SK-N-SH treated with all-trans-retinoic acid at 6 μM for 48 hours (cell line): ENCODE data around the gene RNU2-63P.
A peak's percentile ranks its signal among the peaks of the same experiment; 100 is the strongest.

Source experiments
- ATAC-seq: fragments of 200-7000 bp; cut with Tn5 transposase; 3 replicates; pipeline ENCODE4 v1.9.1; 2020; ENCODE audit warnings: mild to moderate bottlenecking, moderate library complexity
- ARNTL ChIP-seq: fragments of 450-650 bp; formaldehyde crosslinking; IDR thresholded peaks from 2 replicates; pipeline ENCODE4 v1.5.0; 2020; ENCODE audit warnings: low read depth, mild to moderate bottlenecking, moderate library complexity, borderline replicate concordance
- BACH2 ChIP-seq: fragments of 250-450 bp; sonication (Bioruptor Pico); IDR thresholded peaks from 2 replicates; pipeline ENCODE4 v1.9.0; 2021; ENCODE audit warnings: mild to moderate bottlenecking, borderline replicate concordance
- CSDC2 ChIP-seq: fragments of 250-450 bp; sonication (Bioruptor Pico); IDR thresholded peaks from 2 replicates; pipeline ENCODE4 v1.5.0; 2020; ENCODE audit warnings: mild to moderate bottlenecking, moderate library complexity
- ESRRG ChIP-seq: fragments of 250-450 bp; sonication (Bioruptor Pico); IDR thresholded peaks from 2 replicates; pipeline ENCODE4 v1.6.1; 2021; ENCODE audit warnings: mild to moderate bottlenecking
- GLIS3 ChIP-seq: fragments of 250-450 bp; sonication (Bioruptor Pico); IDR thresholded peaks from 2 replicates; pipeline ENCODE4 v1.5.0; 2020; ENCODE audit warnings: mild to moderate bottlenecking, moderate library complexity
- ISL1 ChIP-seq: fragments of 250-450 bp; sonication (Bioruptor Pico); IDR thresholded peaks from 2 replicates; pipeline ENCODE4 v2.1.2; 2022; ENCODE audit warnings: mild to moderate bottlenecking, moderate library complexity
- OSR1 ChIP-seq: fragments of 250-450 bp; sonication (Bioruptor Pico); IDR thresholded peaks from 2 replicates; pipeline ENCODE4 v1.8.0; 2022; ENCODE audit warnings: moderate library complexity, mild to moderate bottlenecking, inconsistent platforms
- PPARA ChIP-seq: fragments of 250-450 bp; sonication (Bioruptor Pico); IDR thresholded peaks from 2 replicates; pipeline ENCODE4 v1.5.0; 2020; ENCODE audit warnings: mild to moderate bottlenecking, borderline replicate concordance
- RARB ChIP-seq: fragments of 250-450 bp; sonication (Bioruptor Pico); IDR thresholded peaks from 2 replicates; pipeline ENCODE4 v1.8.0; 2021; ENCODE audit warnings: mild to moderate bottlenecking, moderate library complexity
- TCF4 ChIP-seq: fragments of 250-450 bp; sonication (Bioruptor Pico); IDR thresholded peaks from 2 replicates; pipeline ENCODE4 v1.8.0; 2021; ENCODE audit warnings: mild to moderate bottlenecking, moderate library complexity, borderline replicate concordance
- TOX ChIP-seq: fragments of 250-450 bp; sonication (Bioruptor Pico); IDR thresholded peaks from 2 replicates; pipeline ENCODE4 v1.8.0; 2021; ENCODE audit warnings: mild to moderate bottlenecking, moderate library complexity, borderline replicate concordance
- ZC3H10 ChIP-seq: fragments of 250-450 bp; sonication (Bioruptor Pico); IDR thresholded peaks from 2 replicates; pipeline ENCODE4 v1.5.1; 2021; ENCODE audit warnings: mild to moderate bottlenecking, moderate library complexity
- ZFP30 ChIP-seq: fragments of 450-650 bp; formaldehyde crosslinking; IDR thresholded peaks from 2 replicates; pipeline ENCODE4 v1.5.0; 2022; ENCODE audit warnings: mild to moderate bottlenecking, moderate library complexity
- ZNF565 ChIP-seq: fragments of 450-650 bp; formaldehyde crosslinking; conservative IDR thresholded peaks from 2 replicates; pipeline ENCODE4 v1.5.0; 2020; ENCODE audit warnings: low read depth, mild to moderate bottlenecking, moderate library complexity
- ZNF70 ChIP-seq: fragments of 450-650 bp; formaldehyde crosslinking; IDR thresholded peaks from 2 replicates; pipeline ENCODE4 v1.5.0; 2020; ENCODE audit warnings: mild to moderate bottlenecking, moderate library complexity
- ZNF8 ChIP-seq: fragments of 450-650 bp; formaldehyde crosslinking; IDR thresholded peaks from 2 replicates; pipeline ENCODE4 v1.5.0; 2020; ENCODE audit warnings: mild to moderate bottlenecking, moderate library complexity
- TF ChIP-seq, protein P1 (sequence below): fragments of 250-450 bp; sonication (Bioruptor Pico); IDR thresholded peaks from 2 replicates; pipeline ENCODE4 v1.5.0; 2020; ENCODE audit warnings: mild to moderate bottlenecking, moderate library complexity
- TF ChIP-seq, protein P2 (sequence below): fragments of 250-450 bp; sonication (Bioruptor Pico); IDR thresholded peaks from 2 replicates; pipeline ENCODE4 v1.8.0; 2020; ENCODE audit warnings: mild to moderate bottlenecking, moderate library complexity, borderline replicate concordance
- TF ChIP-seq, protein P3 (sequence below): fragments of 250-450 bp; sonication (Bioruptor Pico); IDR thresholded peaks from 2 replicates; pipeline ENCODE4 v1.8.0; 2021; ENCODE audit warnings: low read depth, mild to moderate bottlenecking, moderate library complexity, borderline replicate concordance
- TF ChIP-seq, protein P4 (sequence below): fragments of 250-450 bp; sonication (Bioruptor Pico); IDR thresholded peaks from 2 replicates; pipeline ENCODE4 v1.5.1; 2020; ENCODE audit warnings: low read depth, mild to moderate bottlenecking, moderate library complexity
- TF ChIP-seq, protein P5 (sequence below): fragments of 250-450 bp; sonication (Bioruptor Pico); IDR thresholded peaks from 2 replicates; pipeline ENCODE4 v1.5.1; 2021; ENCODE audit warnings: mild to moderate bottlenecking, moderate library complexity

Gene RNU2-63P

DNA sequence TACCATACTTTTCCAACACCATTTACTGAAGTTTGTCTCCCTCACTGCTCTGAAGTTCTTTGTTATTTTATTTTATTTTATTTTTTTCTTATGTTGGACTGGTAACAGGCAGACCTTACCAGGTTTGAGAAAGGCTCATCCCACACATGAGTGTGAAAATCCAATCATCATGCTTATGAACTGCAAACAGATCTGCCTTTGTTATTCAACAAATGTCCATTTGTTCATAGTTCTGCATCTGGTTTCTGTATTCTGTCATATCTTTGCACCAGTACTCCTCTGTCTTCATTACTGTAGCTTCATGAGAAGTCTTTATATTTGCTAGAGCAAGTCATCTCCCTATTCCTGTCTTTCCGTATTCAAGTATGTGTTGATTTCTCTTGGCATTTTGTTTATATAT is 5.3 kb downstream of the RNU2-63P start:
- no peak for TF ChIP-seq OSR1 (CRISPR knock-in tag)
- TF ChIP-seq ISL1 (CRISPR knock-in tag): 0 out of 2 replicates have a peak, but pooled peaks have one; percentile 13
- no peak for ATAC-seq

DNA sequence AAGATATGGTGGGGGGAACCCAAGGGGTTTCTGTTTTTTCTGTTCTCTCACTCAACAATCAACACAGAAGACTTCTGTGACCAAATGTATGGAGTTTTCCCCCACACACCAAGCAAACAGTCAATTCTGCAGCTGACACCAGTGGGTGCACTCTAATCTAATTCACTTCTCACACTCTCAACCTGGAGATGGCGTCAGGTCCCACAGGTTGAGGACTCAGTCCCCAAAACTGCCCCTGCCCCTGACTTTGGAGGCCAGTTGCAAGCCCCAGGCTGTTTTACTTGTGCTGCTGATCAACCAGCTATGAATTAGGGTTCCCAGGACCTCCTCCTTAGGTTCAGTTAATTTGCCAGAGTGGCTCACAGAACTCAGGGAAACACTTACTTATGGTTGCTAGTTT is 6.2 kb downstream of the RNU2-63P start:
- TF ChIP-seq, protein P1, sequence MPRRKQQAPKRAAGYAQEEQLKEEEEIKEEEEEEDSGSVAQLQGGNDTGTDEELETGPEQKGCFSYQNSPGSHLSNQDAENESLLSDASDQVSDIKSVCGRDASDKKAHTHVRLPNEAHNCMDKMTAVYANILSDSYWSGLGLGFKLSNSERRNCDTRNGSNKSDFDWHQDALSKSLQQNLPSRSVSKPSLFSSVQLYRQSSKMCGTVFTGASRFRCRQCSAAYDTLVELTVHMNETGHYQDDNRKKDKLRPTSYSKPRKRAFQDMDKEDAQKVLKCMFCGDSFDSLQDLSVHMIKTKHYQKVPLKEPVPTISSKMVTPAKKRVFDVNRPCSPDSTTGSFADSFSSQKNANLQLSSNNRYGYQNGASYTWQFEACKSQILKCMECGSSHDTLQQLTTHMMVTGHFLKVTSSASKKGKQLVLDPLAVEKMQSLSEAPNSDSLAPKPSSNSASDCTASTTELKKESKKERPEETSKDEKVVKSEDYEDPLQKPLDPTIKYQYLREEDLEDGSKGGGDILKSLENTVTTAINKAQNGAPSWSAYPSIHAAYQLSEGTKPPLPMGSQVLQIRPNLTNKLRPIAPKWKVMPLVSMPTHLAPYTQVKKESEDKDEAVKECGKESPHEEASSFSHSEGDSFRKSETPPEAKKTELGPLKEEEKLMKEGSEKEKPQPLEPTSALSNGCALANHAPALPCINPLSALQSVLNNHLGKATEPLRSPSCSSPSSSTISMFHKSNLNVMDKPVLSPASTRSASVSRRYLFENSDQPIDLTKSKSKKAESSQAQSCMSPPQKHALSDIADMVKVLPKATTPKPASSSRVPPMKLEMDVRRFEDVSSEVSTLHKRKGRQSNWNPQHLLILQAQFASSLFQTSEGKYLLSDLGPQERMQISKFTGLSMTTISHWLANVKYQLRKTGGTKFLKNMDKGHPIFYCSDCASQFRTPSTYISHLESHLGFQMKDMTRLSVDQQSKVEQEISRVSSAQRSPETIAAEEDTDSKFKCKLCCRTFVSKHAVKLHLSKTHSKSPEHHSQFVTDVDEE (CRISPR knock-in tag): no peak
- TF ChIP-seq PPARA (CRISPR knock-in tag) (no peak), GLIS3 (no peak)
- TF ChIP-seq, protein P2, sequence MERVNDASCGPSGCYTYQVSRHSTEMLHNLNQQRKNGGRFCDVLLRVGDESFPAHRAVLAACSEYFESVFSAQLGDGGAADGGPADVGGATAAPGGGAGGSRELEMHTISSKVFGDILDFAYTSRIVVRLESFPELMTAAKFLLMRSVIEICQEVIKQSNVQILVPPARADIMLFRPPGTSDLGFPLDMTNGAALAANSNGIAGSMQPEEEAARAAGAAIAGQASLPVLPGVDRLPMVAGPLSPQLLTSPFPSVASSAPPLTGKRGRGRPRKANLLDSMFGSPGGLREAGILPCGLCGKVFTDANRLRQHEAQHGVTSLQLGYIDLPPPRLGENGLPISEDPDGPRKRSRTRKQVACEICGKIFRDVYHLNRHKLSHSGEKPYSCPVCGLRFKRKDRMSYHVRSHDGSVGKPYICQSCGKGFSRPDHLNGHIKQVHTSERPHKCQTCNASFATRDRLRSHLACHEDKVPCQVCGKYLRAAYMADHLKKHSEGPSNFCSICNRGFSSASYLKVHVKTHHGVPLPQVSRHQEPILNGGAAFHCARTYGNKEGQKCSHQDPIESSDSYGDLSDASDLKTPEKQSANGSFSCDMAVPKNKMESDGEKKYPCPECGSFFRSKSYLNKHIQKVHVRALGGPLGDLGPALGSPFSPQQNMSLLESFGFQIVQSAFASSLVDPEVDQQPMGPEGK (CRISPR knock-in tag): no peak
- no peak for ATAC-seq

DNA sequence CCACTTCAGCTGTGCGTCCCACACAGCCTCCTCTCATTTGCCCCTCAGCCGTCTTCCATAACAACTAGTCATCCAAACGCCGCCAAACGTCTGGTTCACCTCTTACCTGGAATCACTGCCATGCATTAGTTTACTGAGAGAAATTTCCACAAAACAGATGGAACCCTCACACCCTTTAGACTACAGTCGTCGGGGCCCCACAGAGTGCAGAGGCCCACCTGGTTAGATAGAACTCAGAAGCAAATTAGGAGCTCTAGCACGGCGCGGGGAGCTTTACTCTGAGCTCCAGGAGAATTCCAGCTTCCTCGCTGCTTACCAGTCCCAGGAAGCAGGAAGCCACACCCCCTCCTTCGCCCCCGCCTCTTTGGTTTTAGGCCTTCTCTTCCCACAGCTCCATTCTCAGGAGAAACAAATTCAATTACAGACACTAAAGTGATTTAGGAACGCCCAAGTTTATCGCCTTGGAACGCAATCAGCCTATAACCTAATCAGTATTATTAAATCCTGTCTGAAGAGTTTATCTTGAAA is 9.4 kb downstream of the RNU2-63P start:
- ATAC-seq: no peak
- TF ChIP-seq OSR1 (CRISPR knock-in tag) (no peak), ISL1 (CRISPR knock-in tag) (no peak), ZNF565 (CRISPR knock-in tag) (no peak), ZNF70 (no peak), TOX (CRISPR knock-in tag) (no peak), ZC3H10 (CRISPR knock-in tag) (no peak), RARB (CRISPR knock-in tag) (no peak), BACH2 (CRISPR knock-in tag) (no peak)
- TF ChIP-seq, protein P2 (CRISPR knock-in tag): no peak

DNA sequence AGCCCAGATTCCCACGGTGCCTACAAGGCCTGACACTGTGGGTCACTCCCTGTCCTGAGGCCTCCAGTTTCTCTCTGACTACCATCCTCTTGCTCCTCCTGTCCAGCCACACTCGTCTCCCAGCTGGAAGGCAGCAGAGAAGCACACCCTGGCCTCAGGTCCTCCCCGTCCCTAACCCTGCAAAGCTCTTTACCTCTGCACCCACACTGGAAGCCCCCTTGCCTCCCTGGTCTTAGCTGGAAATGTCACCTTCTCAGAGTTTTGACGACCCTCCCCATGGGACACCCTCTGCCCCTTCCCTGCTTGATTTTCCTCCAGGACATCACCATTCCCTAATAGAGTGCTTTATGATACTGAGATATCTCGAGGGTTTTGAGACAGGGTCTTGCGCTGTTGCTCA is 10.6 kb downstream of the RNU2-63P start:
- no peak for TF ChIP-seq ZFP30 (CRISPR knock-in tag)
- no peak for TF ChIP-seq OSR1 (CRISPR knock-in tag)
- TF ChIP-seq, protein P3, sequence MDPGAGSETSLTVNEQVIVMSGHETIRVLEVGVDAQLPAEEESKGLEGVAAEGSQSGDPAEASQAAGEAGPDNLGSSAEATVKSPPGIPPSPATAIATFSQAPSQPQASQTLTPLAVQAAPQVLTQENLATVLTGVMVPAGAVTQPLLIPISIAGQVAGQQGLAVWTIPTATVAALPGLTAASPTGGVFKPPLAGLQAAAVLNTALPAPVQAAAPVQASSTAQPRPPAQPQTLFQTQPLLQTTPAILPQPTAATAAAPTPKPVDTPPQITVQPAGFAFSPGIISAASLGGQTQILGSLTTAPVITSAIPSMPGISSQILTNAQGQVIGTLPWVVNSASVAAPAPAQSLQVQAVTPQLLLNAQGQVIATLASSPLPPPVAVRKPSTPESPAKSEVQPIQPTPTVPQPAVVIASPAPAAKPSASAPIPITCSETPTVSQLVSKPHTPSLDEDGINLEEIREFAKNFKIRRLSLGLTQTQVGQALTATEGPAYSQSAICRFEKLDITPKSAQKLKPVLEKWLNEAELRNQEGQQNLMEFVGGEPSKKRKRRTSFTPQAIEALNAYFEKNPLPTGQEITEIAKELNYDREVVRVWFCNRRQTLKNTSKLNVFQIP (CRISPR knock-in tag): no peak
- TF ChIP-seq, protein P4, sequence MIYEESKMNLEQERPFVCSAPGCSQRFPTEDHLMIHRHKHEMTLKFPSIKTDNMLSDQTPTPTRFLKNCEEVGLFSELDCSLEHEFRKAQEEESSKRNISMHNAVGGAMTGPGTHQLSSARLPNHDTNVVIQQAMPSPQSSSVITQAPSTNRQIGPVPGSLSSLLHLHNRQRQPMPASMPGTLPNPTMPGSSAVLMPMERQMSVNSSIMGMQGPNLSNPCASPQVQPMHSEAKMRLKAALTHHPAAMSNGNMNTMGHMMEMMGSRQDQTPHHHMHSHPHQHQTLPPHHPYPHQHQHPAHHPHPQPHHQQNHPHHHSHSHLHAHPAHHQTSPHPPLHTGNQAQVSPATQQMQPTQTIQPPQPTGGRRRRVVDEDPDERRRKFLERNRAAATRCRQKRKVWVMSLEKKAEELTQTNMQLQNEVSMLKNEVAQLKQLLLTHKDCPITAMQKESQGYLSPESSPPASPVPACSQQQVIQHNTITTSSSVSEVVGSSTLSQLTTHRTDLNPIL (CRISPR knock-in tag): no peak
- TF ChIP-seq, all 23 proteins: peak for 0

DNA sequence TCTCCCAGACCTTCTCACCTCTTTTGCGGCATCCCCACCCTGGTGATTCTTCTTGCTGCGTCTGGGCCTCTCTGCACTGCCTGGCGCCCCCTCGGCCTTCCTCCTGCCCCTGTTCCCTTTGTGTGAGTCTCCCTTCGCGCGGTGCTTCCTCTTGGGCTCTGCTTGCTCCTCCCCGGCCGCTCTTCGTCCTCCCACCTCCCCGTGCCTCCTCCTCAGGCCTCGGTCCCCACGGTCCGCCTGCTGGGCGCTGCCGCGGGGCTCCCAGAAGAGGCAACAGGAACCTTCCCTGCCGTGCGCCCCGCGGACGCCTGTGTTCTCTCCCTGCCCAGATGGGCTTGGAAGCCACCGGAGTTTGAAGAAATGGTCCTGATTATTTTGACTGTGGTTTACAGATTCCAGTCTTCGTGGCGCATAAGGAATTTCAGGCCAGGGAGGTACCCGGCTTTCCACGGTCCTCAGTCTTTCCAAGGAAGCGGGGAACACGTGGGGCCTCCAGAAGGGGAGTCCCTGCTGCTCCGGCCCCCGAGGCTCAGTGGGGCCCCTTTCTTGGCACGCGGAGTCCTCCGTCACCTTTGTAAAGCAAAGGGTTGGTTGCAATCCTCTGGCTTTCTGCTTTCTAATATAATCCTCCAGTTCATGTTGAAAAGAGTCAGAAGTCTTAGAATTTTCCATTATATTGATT is 13.1 kb downstream of the RNU2-63P start:
- ATAC-seq: no peak
- TF ChIP-seq, protein P5, sequence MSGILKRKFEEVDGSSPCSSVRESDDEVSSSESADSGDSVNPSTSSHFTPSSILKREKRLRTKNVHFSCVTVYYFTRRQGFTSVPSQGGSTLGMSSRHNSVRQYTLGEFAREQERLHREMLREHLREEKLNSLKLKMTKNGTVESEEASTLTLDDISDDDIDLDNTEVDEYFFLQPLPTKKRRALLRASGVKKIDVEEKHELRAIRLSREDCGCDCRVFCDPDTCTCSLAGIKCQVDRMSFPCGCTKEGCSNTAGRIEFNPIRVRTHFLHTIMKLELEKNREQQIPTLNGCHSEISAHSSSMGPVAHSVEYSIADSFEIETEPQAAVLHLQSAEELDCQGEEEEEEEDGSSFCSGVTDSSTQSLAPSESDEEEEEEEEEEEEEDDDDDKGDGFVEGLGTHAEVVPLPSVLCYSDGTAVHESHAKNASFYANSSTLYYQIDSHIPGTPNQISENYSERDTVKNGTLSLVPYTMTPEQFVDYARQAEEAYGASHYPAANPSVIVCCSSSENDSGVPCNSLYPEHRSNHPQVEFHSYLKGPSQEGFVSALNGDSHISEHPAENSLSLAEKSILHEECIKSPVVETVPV: no peak
- TF ChIP-seq ZNF8 (CRISPR knock-in tag): no peak
- TF ChIP-seq TCF4: no peak
- TF ChIP-seq ISL1 (CRISPR knock-in tag): no peak
- no peak for TF ChIP-seq RARB (CRISPR knock-in tag)
- TF ChIP-seq PPARA (CRISPR knock-in tag): no peak
- no peak for TF ChIP-seq ESRRG (CRISPR knock-in tag)
- no peak for TF ChIP-seq CSDC2 (CRISPR knock-in tag)
- no peak for TF ChIP-seq ARNTL
- no peak for TF ChIP-seq ZFP30 (CRISPR knock-in tag)

More for the DNA sequence above, 10.6 kb downstream of the RNU2-63P start:
- ATAC-seq: no peak
